ENCODE results near the gene IZUMO1R. TPM values are rescaled to one million over a fixed set of nuclear protein-coding genes. Genes with fewer than 3 reads are reported as not detected.

The IZUMO1R gene
- total and polyA plus RNA-seq, 2 donors (not counting 3 experiments of a cell fraction or from before 2014, with no cell fraction given): not detected

DNA sequence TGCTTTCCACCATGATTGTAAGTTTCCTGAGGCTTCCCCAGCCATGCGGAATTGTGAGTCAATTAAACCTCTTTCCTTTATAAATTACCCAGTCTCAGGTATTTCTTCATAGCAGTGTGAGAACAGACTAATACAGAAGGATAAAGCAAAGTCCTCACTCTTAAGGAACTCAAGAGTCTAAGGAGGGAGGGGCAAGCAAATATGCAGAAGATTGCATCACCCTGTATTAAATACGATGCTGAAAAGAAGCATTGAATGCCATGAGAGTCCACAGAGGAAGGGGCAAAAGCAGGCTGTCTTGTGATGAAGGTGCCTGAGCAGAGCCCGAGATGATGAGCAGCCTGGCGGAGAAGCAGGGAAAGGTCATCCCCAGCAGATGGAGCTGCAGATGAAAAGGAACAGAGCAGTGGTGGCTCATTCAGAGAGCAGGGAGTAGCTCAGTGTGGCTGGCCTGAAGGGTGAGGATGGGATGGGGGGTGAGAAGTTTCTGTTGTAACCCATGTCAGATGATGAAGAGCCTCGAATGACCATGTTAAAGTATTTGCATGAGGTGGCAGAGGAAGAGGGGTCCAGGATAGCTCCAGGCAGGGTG lies 6.3 kb upstream of the IZUMO1R start:
- dilution Hi-C loops (cut with MboI; ENCODE audit: extremely low pct_ligation_motif_present, low sequenced_read_pairs): no loop called here
- Histone ChIP-seq H3K4me2 (ENCODE audit: insufficient read depth, low read length) (no peak overlapping the region), H3K9ac (replicated peaks; ENCODE audit: extremely low read depth, insufficient read depth, low read length) (no peak overlapping the region), H3K9me3 (replicated peaks; ENCODE audit: control insufficient read depth, insufficient read depth, low read length) (no peaks in the 10 kb centered on the region), H3K27ac (ENCODE audit: insufficient read depth, low read depth, low read length) (no peak overlapping the region), H3K4me3 (replicated peaks in 1 of 3; ENCODE audit: insufficient read depth in 1 of 3, low read depth in 1 of 3, low read length in 3 of 3) (no peak overlapping the region), H3K27me3 (ENCODE audit: control insufficient read depth in 2 of 2, insufficient read depth in 2 of 2, low read length in 2 of 2) (no peaks in the 10 kb centered on the region), H4K20me1 (replicated peaks; ENCODE audit: control insufficient read depth, extremely low read depth, insufficient read depth, low read length) (no peaks in the 10 kb centered on the region), H3K36me3 (ENCODE audit: control insufficient read depth in 2 of 2, extremely low read depth in 1 of 2, insufficient read depth in 2 of 2, low read length in 2 of 2) (no peaks in the 10 kb centered on the region), H3K4me1 (ENCODE audit: control insufficient read depth, extremely low read depth, insufficient read depth, low read length) (no peaks in the 10 kb centered on the region), H3K79me2 (ENCODE audit: control insufficient read depth, insufficient read depth, low read length) (no peaks in the 10 kb centered on the region), H3K9me1 (replicated peaks; ENCODE audit: control insufficient read depth, extremely low read depth, insufficient read depth, low read length) (no peaks in the 10 kb centered on the region), H2AFZ (ENCODE audit: low read depth, low read length) (no peak overlapping the region)
- ChIA-PET CTCF (no interaction called here), POLR2A (interaction anchor here (0.6 kb wide), 1 partner anchor 39 kb away, joined by 12 read pairs; no protein-coding TSS in a partner anchor)
- no TSS peak for BruUV-seq (replicated peaks)
- DNase-seq (ENCODE audit: low read depth, low spot score) (no peak), FAIRE-seq (no peak)
- intact Hi-C loops (cut with micrococcal nuclease): no loop called here
- no peak for TF ChIP-seq EZH2 (IDR thresholded peaks at IDR 0.05; ENCODE audit: borderline replicate concordance, low read depth, low read length, severe bottlenecking)

DNA sequence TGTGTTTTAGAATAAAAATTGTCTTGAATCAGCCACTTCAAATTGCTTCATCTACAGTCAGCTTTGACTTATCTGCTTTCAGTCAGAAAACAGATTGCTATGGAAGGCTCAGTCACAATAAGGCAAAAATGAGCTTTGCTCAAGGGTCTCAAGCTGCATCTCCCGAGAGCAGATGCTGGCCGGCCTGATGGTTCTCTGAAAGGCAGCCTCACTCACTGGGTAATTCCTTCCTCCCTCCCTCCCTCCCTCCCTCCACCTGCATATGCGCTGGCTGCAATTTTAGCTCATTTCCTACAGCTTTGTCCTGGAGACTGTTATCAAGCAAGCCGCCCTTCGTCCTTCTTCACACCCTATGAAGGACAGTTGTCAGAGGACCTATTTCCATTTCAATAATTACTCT lies 1.6 kb upstream of the IZUMO1R start:
- Histone ChIP-seq H3K9me3 (replicated peaks; ENCODE audit: control insufficient read depth, insufficient read depth, low read length) (no peaks in the 10 kb centered on the region), H4K20me1 (replicated peaks; ENCODE audit: control insufficient read depth, extremely low read depth, insufficient read depth, low read length) (no peaks in the 10 kb centered on the region), H3K79me2 (ENCODE audit: control insufficient read depth, insufficient read depth, low read length) (no peaks in the 10 kb centered on the region), H3K4me3 (replicated peaks in 1 of 3; ENCODE audit: insufficient read depth in 1 of 3, low read depth in 1 of 3, low read length in 3 of 3) (no peak overlapping the region), H3K36me3 (ENCODE audit: control insufficient read depth in 2 of 2, extremely low read depth in 1 of 2, insufficient read depth in 2 of 2, low read length in 2 of 2) (no peaks in the 10 kb centered on the region), H3K9me1 (replicated peaks; ENCODE audit: control insufficient read depth, extremely low read depth, insufficient read depth, low read length) (no peaks in the 10 kb centered on the region), H3K4me1 (ENCODE audit: control insufficient read depth, extremely low read depth, insufficient read depth, low read length) (no peaks in the 10 kb centered on the region), H3K4me2 (ENCODE audit: insufficient read depth, low read length) (no peak overlapping the region), H2AFZ (ENCODE audit: low read depth, low read length) (no peak overlapping the region), H3K27ac (ENCODE audit: insufficient read depth, low read depth, low read length) (no peak overlapping the region), H3K9ac (replicated peaks; ENCODE audit: extremely low read depth, insufficient read depth, low read length) (no peak overlapping the region), H3K27me3 (ENCODE audit: control insufficient read depth in 2 of 2, insufficient read depth in 2 of 2, low read length in 2 of 2) (no peaks in the 10 kb centered on the region)
- DNase-seq (ENCODE audit: low read depth, low spot score) (no peak), FAIRE-seq (no peak)
- dilution Hi-C loops (cut with MboI; ENCODE audit: extremely low pct_ligation_motif_present, low sequenced_read_pairs): no loop called here
- ChIA-PET CTCF (no interaction called here), POLR2A (no interaction called here)
- intact Hi-C loops (cut with micrococcal nuclease): no loop called here
- BruUV-seq (replicated peaks): no TSS peak
- TF ChIP-seq JUN (IDR thresholded peaks at IDR 0.05; ENCODE audit: borderline replicate concordance, insufficient read depth, insufficient read length, low read depth): no peak
- TF ChIP-seq, protein P1, sequence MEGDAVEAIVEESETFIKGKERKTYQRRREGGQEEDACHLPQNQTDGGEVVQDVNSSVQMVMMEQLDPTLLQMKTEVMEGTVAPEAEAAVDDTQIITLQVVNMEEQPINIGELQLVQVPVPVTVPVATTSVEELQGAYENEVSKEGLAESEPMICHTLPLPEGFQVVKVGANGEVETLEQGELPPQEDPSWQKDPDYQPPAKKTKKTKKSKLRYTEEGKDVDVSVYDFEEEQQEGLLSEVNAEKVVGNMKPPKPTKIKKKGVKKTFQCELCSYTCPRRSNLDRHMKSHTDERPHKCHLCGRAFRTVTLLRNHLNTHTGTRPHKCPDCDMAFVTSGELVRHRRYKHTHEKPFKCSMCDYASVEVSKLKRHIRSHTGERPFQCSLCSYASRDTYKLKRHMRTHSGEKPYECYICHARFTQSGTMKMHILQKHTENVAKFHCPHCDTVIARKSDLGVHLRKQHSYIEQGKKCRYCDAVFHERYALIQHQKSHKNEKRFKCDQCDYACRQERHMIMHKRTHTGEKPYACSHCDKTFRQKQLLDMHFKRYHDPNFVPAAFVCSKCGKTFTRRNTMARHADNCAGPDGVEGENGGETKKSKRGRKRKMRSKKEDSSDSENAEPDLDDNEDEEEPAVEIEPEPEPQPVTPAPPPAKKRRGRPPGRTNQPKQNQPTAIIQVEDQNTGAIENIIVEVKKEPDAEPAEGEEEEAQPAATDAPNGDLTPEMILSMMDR (IDR thresholded peaks at IDR 0.05; ENCODE audit: extremely low read depth in 1 of 2, insufficient read depth in 1 of 2, low read depth in 1 of 2, low read length in 2 of 2): no peak
- no peak for TF ChIP-seq POLR2A (IDR thresholded peaks at IDR 0.05; ENCODE audit: low read depth, low read length)
- TF ChIP-seq EZH2 (IDR thresholded peaks at IDR 0.05; ENCODE audit: borderline replicate concordance, low read depth, low read length, severe bottlenecking): no peak
- TF ChIP-seq MYC (IDR thresholded peaks at IDR 0.05; ENCODE audit: low read depth, low read length): no peak
- no peak for TF ChIP-seq POLR2AphosphoS5 (IDR thresholded peaks at IDR 0.05; ENCODE audit: insufficient read depth, low read depth, low read length)
- no peak for TF ChIP-seq GATA2 (IDR thresholded peaks at IDR 0.05; ENCODE audit: insufficient read depth, insufficient read length, low read depth, low read length)
- TF ChIP-seq, protein P2, sequence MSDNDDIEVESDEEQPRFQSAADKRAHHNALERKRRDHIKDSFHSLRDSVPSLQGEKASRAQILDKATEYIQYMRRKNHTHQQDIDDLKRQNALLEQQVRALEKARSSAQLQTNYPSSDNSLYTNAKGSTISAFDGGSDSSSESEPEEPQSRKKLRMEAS (IDR thresholded peaks at IDR 0.05; ENCODE audit: insufficient read depth, insufficient read length): no peak
- TF ChIP-seq FOS (IDR thresholded peaks at IDR 0.05; ENCODE audit: borderline replicate concordance, insufficient read depth, low read length): no peak

Measured in endothelial cell of umbilical vein (primary cell).